ENCODE measurements around the gene EPHB2.

The EPHB2 gene

GRCh38 chr1:22804406-22804805 is 93.8 kb downstream of the EPHB2 start:
- no peak overlapping the region for H3K9ac ChIP-seq (ENCODE audit: low read length)
- H3K36me3 ChIP-seq (ENCODE audit: control insufficient read depth, insufficient read depth, low read length) = no peaks in the 10 kb centered on the region
- no peaks in the 10 kb centered on the region for H3K9me3 ChIP-seq (ENCODE audit: control insufficient read depth, insufficient read depth, low read depth, low read length)
- H3K27me3 ChIP-seq (ENCODE audit: control insufficient read depth, insufficient read depth, low read length) = no peaks in the 10 kb centered on the region
- H3K27ac ChIP-seq (ENCODE audit: low read depth, low read length) = no peak overlapping the region
- peaks cover 39% of the 10 kb centered on the region for H3K4me1 ChIP-seq (ENCODE audit: control insufficient read depth, insufficient read depth, low read length)
- no peak overlapping the region for H3K4me3 ChIP-seq (ENCODE audit: low read depth, low read length)

- H3K27me3 ChIP-seq (ENCODE audit: control insufficient read depth, insufficient read depth, low read length) = no peaks in the 10 kb centered on the region
- H3K9me3 ChIP-seq (ENCODE audit: control insufficient read depth, insufficient read depth, low read depth, low read length) = no peaks in the 10 kb centered on the region
- no peaks in the 10 kb centered on the region for H3K36me3 ChIP-seq (ENCODE audit: control insufficient read depth, insufficient read depth, low read length)
- H3K4me3 ChIP-seq (ENCODE audit: low read depth, low read length) = peak overlapping the region; percentile 12; the same call in 1 of the 2 replicates
- H3K4me1 ChIP-seq (ENCODE audit: control insufficient read depth, insufficient read depth, low read length) = peaks cover 39% of the 10 kb centered on the region
- H3K27ac ChIP-seq (ENCODE audit: low read depth, low read length) = peak overlapping the region; percentile 13; the same call in 1 of the 2 replicates
- no peak overlapping the region for H3K9ac ChIP-seq (ENCODE audit: low read length)
Measured at GRCh38 chr1:22804969-22805671, 94.5 kb downstream of the EPHB2 start.

GRCh38 chr1:22805672-22806038 is 95.0 kb downstream of the EPHB2 start:
- Histone ChIP-seq H3K27ac (ENCODE audit: low read depth, low read length) (peak overlapping the region; percentile 13; the same call in 1 of the 2 replicates), H3K4me3 (ENCODE audit: low read depth, low read length) (peak overlapping the region; percentile 12; the same call in 1 of the 2 replicates), H3K27me3 (ENCODE audit: control insufficient read depth, insufficient read depth, low read length) (no peaks in the 10 kb centered on the region), H3K9me3 (ENCODE audit: control insufficient read depth, insufficient read depth, low read depth, low read length) (no peaks in the 10 kb centered on the region), H3K4me1 (ENCODE audit: control insufficient read depth, insufficient read depth, low read length) (peaks cover 39% of the 10 kb centered on the region), H3K9ac (ENCODE audit: low read length) (no peak overlapping the region), H3K36me3 (ENCODE audit: control insufficient read depth, insufficient read depth, low read length) (no peaks in the 10 kb centered on the region)

- H3K4me3 ChIP-seq (ENCODE audit: low read depth, low read length) = no peak overlapping the region
- H3K9ac ChIP-seq (ENCODE audit: low read length) = no peak overlapping the region
- H3K4me1 ChIP-seq (ENCODE audit: control insufficient read depth, insufficient read depth, low read length) = peaks cover 35% of the 10 kb centered on the region
- no peak overlapping the region for H3K27ac ChIP-seq (ENCODE audit: low read depth, low read length)
- H3K36me3 ChIP-seq (ENCODE audit: control insufficient read depth, insufficient read depth, low read length) = no peaks in the 10 kb centered on the region
- no peaks in the 10 kb centered on the region for H3K9me3 ChIP-seq (ENCODE audit: control insufficient read depth, insufficient read depth, low read depth, low read length)
- H3K27me3 ChIP-seq (ENCODE audit: control insufficient read depth, insufficient read depth, low read length) = no peaks in the 10 kb centered on the region
Measured at GRCh38 chr1:22806584-22806983, 95.9 kb downstream of the EPHB2 start.

GRCh38 chr1:22807340-22807739 is 96.7 kb downstream of the EPHB2 start:
- Histone ChIP-seq H3K9ac (ENCODE audit: low read length) (no peak overlapping the region), H3K27ac (ENCODE audit: low read depth, low read length) (no peak overlapping the region), H3K4me1 (ENCODE audit: control insufficient read depth, insufficient read depth, low read length) (peaks cover 30% of the 10 kb centered on the region), H3K4me3 (ENCODE audit: low read depth, low read length) (no peak overlapping the region), H3K9me3 (ENCODE audit: control insufficient read depth, insufficient read depth, low read depth, low read length) (no peaks in the 10 kb centered on the region), H3K36me3 (ENCODE audit: control insufficient read depth, insufficient read depth, low read length) (no peaks in the 10 kb centered on the region), H3K27me3 (ENCODE audit: control insufficient read depth, insufficient read depth, low read length) (no peaks in the 10 kb centered on the region)

- H3K4me1 ChIP-seq (ENCODE audit: control insufficient read depth, insufficient read depth, low read length) = peaks cover 30% of the 10 kb centered on the region
- no peaks in the 10 kb centered on the region for H3K9me3 ChIP-seq (ENCODE audit: control insufficient read depth, insufficient read depth, low read depth, low read length)
- H3K9ac ChIP-seq (ENCODE audit: low read length) = no peak overlapping the region
- H3K27ac ChIP-seq (ENCODE audit: low read depth, low read length) = no peak overlapping the region
- no peak overlapping the region for H3K4me3 ChIP-seq (ENCODE audit: low read depth, low read length)
- no peaks in the 10 kb centered on the region for H3K36me3 ChIP-seq (ENCODE audit: control insufficient read depth, insufficient read depth, low read length)
- no peaks in the 10 kb centered on the region for H3K27me3 ChIP-seq (ENCODE audit: control insufficient read depth, insufficient read depth, low read length)
Measured at GRCh38 chr1:22808186-22808675, 97.6 kb downstream of the EPHB2 start.

GRCh38 chr1:22808676-22809483 is 98.2 kb downstream of the EPHB2 start:
- no peaks in the 10 kb centered on the region for H3K36me3 ChIP-seq (ENCODE audit: control insufficient read depth, insufficient read depth, low read length)
- peaks cover 30% of the 10 kb centered on the region for H3K4me1 ChIP-seq (ENCODE audit: control insufficient read depth, insufficient read depth, low read length)
- H3K27ac ChIP-seq (ENCODE audit: low read depth, low read length) = no peak overlapping the region
- H3K9me3 ChIP-seq (ENCODE audit: control insufficient read depth, insufficient read depth, low read depth, low read length) = no peaks in the 10 kb centered on the region
- no peaks in the 10 kb centered on the region for H3K27me3 ChIP-seq (ENCODE audit: control insufficient read depth, insufficient read depth, low read length)
- no peak overlapping the region for H3K9ac ChIP-seq (ENCODE audit: low read length)
- H3K4me3 ChIP-seq (ENCODE audit: low read depth, low read length) = no peak overlapping the region

- H3K9me3 ChIP-seq (ENCODE audit: control insufficient read depth, insufficient read depth, low read depth, low read length) = no peaks in the 10 kb centered on the region
- no peak overlapping the region for H3K4me3 ChIP-seq (ENCODE audit: low read depth, low read length)
- no peaks in the 10 kb centered on the region for H3K36me3 ChIP-seq (ENCODE audit: control insufficient read depth, insufficient read depth, low read length)
- H3K27me3 ChIP-seq (ENCODE audit: control insufficient read depth, insufficient read depth, low read length) = no peaks in the 10 kb centered on the region
- H3K27ac ChIP-seq (ENCODE audit: low read depth, low read length) = no peak overlapping the region
- H3K9ac ChIP-seq (ENCODE audit: low read length) = peak overlapping the region; percentile 13
- H3K4me1 ChIP-seq (ENCODE audit: control insufficient read depth, insufficient read depth, low read length) = peaks cover 23% of the 10 kb centered on the region
Measured at GRCh38 chr1:22809783-22810182, 99.1 kb downstream of the EPHB2 start.

GRCh38 chr1:22810378-22810777 is 99.7 kb downstream of the EPHB2 start:
- Histone ChIP-seq H3K4me1 (ENCODE audit: control insufficient read depth, insufficient read depth, low read length) (peaks cover 17% of the 10 kb centered on the region), H3K4me3 (ENCODE audit: low read depth, low read length) (no peak overlapping the region), H3K9ac (ENCODE audit: low read length) (no peak overlapping the region), H3K27me3 (ENCODE audit: control insufficient read depth, insufficient read depth, low read length) (no peaks in the 10 kb centered on the region), H3K9me3 (ENCODE audit: control insufficient read depth, insufficient read depth, low read depth, low read length) (no peaks in the 10 kb centered on the region), H3K36me3 (ENCODE audit: control insufficient read depth, insufficient read depth, low read length) (no peaks in the 10 kb centered on the region), H3K27ac (ENCODE audit: low read depth, low read length) (no peak overlapping the region)

- peaks cover 3% of the 10 kb centered on the region; the same call in 1 of the 2 replicates for H3K4me1 ChIP-seq (ENCODE audit: control insufficient read depth, insufficient read depth, low read length)
- no peak overlapping the region for H3K4me3 ChIP-seq (ENCODE audit: low read depth, low read length)
Measured at GRCh38 chr1:22812092-22812880, 101.6 kb downstream of the EPHB2 start.

More at GRCh38 chr1:22812092-22812880, 101.6 kb downstream of the EPHB2 start:
- H3K27me3 ChIP-seq (ENCODE audit: control insufficient read depth, insufficient read depth, low read length) = no peaks in the 10 kb centered on the region
- H3K9me3 ChIP-seq (ENCODE audit: control insufficient read depth, insufficient read depth, low read depth, low read length) = no peaks in the 10 kb centered on the region
- H3K36me3 ChIP-seq (ENCODE audit: control insufficient read depth, insufficient read depth, low read length) = no peaks in the 10 kb centered on the region
- no peak overlapping the region for H3K9ac ChIP-seq (ENCODE audit: low read length)
- no peak overlapping the region for H3K27ac ChIP-seq (ENCODE audit: low read depth, low read length)
